Neural cell (in vitro differentiated cells): ENCODE results near the gene SLAMF6. TPM values are rescaled to one million over a fixed set of nuclear protein-coding genes. Genes with fewer than 3 reads are reported as not detected.

Experiments used
- H2AFZ ChIP-seq: fragments of 200-600, 300-800 bp; sonication (generic), shearing (Covaris generic); 2 replicates; pipeline ENCODE4 v1.6.0; 2014; ENCODE audit warnings: low read depth, mild to moderate bottlenecking, antibody characterized with exemption, low read length, moderate library complexity
- H3F3A ChIP-seq: fragments of 200-600 bp; shearing (Covaris generic); 2 replicates; pipeline ENCODE4 v1.6.1; 2016; ENCODE audit warnings: mild to moderate bottlenecking, moderate library complexity, mixed read lengths, antibody characterized with exemption, low read length; ENCODE audit not compliant: insufficient read depth, poor library complexity, severe bottlenecking
- H3K27ac ChIP-seq: fragments of 200-600, 300-800 bp; sonication (generic), shearing (Covaris generic); 2 replicates; pipeline ENCODE4 v1.5.1; 2014; ENCODE audit warnings: mild to moderate bottlenecking, low read length, moderate library complexity
- H3K27me3 ChIP-seq: fragments of 300-800, 200-600 bp; sonication (generic), shearing (Covaris generic); 2 replicates; pipeline ENCODE4 v1.6.0; 2014; ENCODE audit warnings: mild to moderate bottlenecking, low read depth, low read length, moderate library complexity; ENCODE audit not compliant: insufficient read depth
- H3K36me3 ChIP-seq: fragments of 300-800, 200-600 bp; sonication (generic), shearing (Covaris generic); 2 replicates; pipeline ENCODE4 v1.5.1; 2014; ENCODE audit warnings: mild to moderate bottlenecking, antibody characterized with exemption, low read length, moderate library complexity; ENCODE audit not compliant: insufficient read depth
- H3K4me2 ChIP-seq: fragments of 300-800, 200-600 bp; sonication (generic), shearing (Covaris generic); 2 replicates; pipeline ENCODE4 v1.6.0; 2014; ENCODE audit warnings: mild to moderate bottlenecking, low read length
- H3K4me3 ChIP-seq: fragments of 300-800, 200-600 bp; sonication (generic), shearing (Covaris generic); 2 replicates; pipeline ENCODE4 v1.5.1; 2014; ENCODE audit warnings: mild to moderate bottlenecking, low read length, moderate library complexity
- H3K79me2 ChIP-seq: fragments of 200-600 bp; shearing (Covaris generic); replicated peaks from 2 replicates; pipeline ENCODE4 v1.6.0; 2014; ENCODE audit warnings: mild to moderate bottlenecking, low read length, moderate library complexity; ENCODE audit not compliant: insufficient read depth
- H3K9ac ChIP-seq: fragments of 300-800, 200-600 bp; sonication (generic), shearing (Covaris generic); 2 replicates; pipeline ENCODE4 v1.6.1; 2016; ENCODE audit warnings: mild to moderate bottlenecking, low read length, mixed read lengths
- H3K9me2 ChIP-seq: fragments of 200-600 bp; shearing (Covaris generic); 2 replicates; pipeline ENCODE4 v1.6.1; 2016; ENCODE audit warnings: mild to moderate bottlenecking, low read length, mixed read lengths; ENCODE audit not compliant: insufficient read depth
- H3K9me3 ChIP-seq: fragments of 200-600, 300-800 bp; sonication (generic), shearing (Covaris generic); 2 replicates; pipeline ENCODE4 v1.6.1; 2016; ENCODE audit warnings: mild to moderate bottlenecking, mixed run types, low read length, moderate library complexity, mixed read lengths
- H4K20me1 ChIP-seq: fragments of 200-600 bp; shearing (Covaris generic); 2 replicates; pipeline ENCODE4 v1.6.1; 2016; ENCODE audit warnings: mild to moderate bottlenecking, mixed run types; ENCODE audit not compliant: insufficient read depth
- EP300 ChIP-seq: fragments of 450-650 bp; conservative IDR thresholded peaks from 2 replicates; pipeline ENCODE4 v1.6.1; 2014; ENCODE audit warnings: antibody characterized with exemption, mild to moderate bottlenecking, moderate library complexity; ENCODE audit not compliant: poor library complexity, severe bottlenecking
- EZH2 ChIP-seq: fragments of 200-600, 300-800 bp; shearing (Covaris generic), sonication (generic); IDR thresholded peaks from 2 replicates; pipeline ENCODE4 v1.6.1; 2014; ENCODE audit warnings: antibody characterized with exemption, low read length, borderline replicate concordance, mild to moderate bottlenecking; ENCODE audit not compliant: insufficient read depth, poor library complexity, severe bottlenecking
- MXI1 ChIP-seq: fragments of 450-650 bp; conservative IDR thresholded peaks from 2 replicates; pipeline ENCODE4 v1.6.1; 2014; ENCODE audit warnings: antibody characterized with exemption, mild to moderate bottlenecking; ENCODE audit not compliant: poor library complexity, severe bottlenecking
- POLR2AphosphoS5 ChIP-seq: IDR thresholded peaks from 2 replicates; pipeline ENCODE4 v1.6.1; 2012
- RAD21 ChIP-seq: fragments of 450-650 bp; conservative IDR thresholded peaks from 2 replicates; pipeline ENCODE4 v1.6.1; 2014; ENCODE audit warnings: antibody characterized with exemption, mild to moderate bottlenecking, moderate library complexity
- SMC3 ChIP-seq: fragments of 450-650 bp; conservative IDR thresholded peaks from 2 replicates; pipeline ENCODE4 v1.6.1; 2014; ENCODE audit warnings: antibody characterized with exemption, mild to moderate bottlenecking, moderate library complexity; ENCODE audit not compliant: poor library complexity
- TAF1 ChIP-seq: IDR thresholded peaks from 2 replicates; pipeline ENCODE4 v1.6.1; 2012; ENCODE audit warnings: low read depth
- polyA plus RNA-seq: library from polyadenylated mRNA; depleted of rRNA; stranded (reverse); fragments of >200 nt; gene quantifications from 2 replicates; pipeline ENCODE4 v1.2.3, GENCODE V29; 2014
- TF ChIP-seq, protein P1 (sequence below): IDR thresholded peaks from 2 replicates; pipeline ENCODE4 v1.6.1; 2012; ENCODE audit warnings: borderline replicate concordance
- TF ChIP-seq, protein P2 (sequence below): fragments of 450-650 bp; IDR thresholded peaks from 2 replicates; pipeline ENCODE4 v1.5.1; 2014; ENCODE audit warnings: antibody characterized with exemption, mild to moderate bottlenecking, moderate library complexity; ENCODE audit not compliant: poor library complexity, severe bottlenecking

SLAMF6 gene
- polyA plus RNA-seq, 1 donor from 2014 or later, result not detected

DNA sequence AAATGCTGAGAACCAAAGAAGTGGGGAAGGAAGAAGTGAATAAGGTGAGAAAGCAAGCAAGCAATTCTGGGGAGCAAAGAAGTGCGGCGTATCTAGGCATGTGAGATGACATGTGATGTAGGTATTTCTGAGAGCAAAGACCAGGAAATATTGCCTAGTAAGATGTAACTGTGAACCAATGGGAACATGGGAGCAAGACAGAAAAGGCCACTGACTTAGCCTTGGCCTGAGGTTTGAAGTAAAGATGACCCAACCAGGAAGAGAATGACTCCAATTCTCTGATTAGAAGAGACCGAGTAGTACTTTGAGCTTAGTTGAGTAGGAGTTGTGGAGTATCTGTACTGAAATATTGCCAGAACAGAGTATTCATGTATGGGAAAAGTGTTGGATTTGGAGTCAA lies 31.1 kb downstream of the SLAMF6 start:
- Histone ChIP-seq H3K36me3 (no peaks in the 10 kb centered on the region), H3K4me3 (no peak overlapping the region), H3K9me3 (no peaks in the 10 kb centered on the region), H3K27ac (no peak overlapping the region), H4K20me1 (no peaks in the 10 kb centered on the region), H2AFZ (no peak overlapping the region), H3K79me2 (no peaks in the 10 kb centered on the region), H3K27me3 (no peaks in the 10 kb centered on the region), H3F3A (no peaks in the 10 kb centered on the region), H3K4me2 (no peak overlapping the region), H3K9me2 (no peaks in the 10 kb centered on the region), H3K9ac (no peak overlapping the region)
- TF ChIP-seq MXI1, result no peak
- TF ChIP-seq EP300, result no peak
- TF ChIP-seq, protein P1, sequence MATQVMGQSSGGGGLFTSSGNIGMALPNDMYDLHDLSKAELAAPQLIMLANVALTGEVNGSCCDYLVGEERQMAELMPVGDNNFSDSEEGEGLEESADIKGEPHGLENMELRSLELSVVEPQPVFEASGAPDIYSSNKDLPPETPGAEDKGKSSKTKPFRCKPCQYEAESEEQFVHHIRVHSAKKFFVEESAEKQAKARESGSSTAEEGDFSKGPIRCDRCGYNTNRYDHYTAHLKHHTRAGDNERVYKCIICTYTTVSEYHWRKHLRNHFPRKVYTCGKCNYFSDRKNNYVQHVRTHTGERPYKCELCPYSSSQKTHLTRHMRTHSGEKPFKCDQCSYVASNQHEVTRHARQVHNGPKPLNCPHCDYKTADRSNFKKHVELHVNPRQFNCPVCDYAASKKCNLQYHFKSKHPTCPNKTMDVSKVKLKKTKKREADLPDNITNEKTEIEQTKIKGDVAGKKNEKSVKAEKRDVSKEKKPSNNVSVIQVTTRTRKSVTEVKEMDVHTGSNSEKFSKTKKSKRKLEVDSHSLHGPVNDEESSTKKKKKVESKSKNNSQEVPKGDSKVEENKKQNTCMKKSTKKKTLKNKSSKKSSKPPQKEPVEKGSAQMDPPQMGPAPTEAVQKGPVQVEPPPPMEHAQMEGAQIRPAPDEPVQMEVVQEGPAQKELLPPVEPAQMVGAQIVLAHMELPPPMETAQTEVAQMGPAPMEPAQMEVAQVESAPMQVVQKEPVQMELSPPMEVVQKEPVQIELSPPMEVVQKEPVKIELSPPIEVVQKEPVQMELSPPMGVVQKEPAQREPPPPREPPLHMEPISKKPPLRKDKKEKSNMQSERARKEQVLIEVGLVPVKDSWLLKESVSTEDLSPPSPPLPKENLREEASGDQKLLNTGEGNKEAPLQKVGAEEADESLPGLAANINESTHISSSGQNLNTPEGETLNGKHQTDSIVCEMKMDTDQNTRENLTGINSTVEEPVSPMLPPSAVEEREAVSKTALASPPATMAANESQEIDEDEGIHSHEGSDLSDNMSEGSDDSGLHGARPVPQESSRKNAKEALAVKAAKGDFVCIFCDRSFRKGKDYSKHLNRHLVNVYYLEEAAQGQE, result no peak
- TF ChIP-seq SMC3, result no peak
- TF ChIP-seq RAD21, result no peak
- TF ChIP-seq, protein P2, sequence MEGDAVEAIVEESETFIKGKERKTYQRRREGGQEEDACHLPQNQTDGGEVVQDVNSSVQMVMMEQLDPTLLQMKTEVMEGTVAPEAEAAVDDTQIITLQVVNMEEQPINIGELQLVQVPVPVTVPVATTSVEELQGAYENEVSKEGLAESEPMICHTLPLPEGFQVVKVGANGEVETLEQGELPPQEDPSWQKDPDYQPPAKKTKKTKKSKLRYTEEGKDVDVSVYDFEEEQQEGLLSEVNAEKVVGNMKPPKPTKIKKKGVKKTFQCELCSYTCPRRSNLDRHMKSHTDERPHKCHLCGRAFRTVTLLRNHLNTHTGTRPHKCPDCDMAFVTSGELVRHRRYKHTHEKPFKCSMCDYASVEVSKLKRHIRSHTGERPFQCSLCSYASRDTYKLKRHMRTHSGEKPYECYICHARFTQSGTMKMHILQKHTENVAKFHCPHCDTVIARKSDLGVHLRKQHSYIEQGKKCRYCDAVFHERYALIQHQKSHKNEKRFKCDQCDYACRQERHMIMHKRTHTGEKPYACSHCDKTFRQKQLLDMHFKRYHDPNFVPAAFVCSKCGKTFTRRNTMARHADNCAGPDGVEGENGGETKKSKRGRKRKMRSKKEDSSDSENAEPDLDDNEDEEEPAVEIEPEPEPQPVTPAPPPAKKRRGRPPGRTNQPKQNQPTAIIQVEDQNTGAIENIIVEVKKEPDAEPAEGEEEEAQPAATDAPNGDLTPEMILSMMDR, result no peak
- no peak for TF ChIP-seq TAF1
- no peak for TF ChIP-seq POLR2AphosphoS5
- TF ChIP-seq EZH2, result no peak

DNA sequence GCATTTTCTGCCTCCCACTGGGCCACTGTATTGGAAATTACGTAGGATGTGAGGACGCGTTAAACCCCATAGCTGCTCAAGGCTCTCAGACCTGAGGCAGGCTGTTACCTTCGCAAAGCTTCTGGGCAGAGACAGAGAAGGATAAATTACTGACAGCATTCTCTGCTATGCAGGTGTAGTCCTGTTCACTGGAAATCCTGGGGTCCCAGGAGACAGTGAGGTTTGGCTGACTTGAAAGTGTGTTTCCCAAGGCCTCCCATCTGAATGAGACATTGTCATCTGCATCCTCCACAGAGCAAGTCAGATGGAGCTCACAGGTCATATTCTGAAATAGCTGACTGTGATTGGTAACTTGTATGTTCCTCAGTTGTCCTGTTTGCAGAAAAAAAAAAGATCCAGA lies 32.0 kb downstream of the SLAMF6 start:
- H3K27me3 ChIP-seq, result no peaks in the 10 kb centered on the region
- no peak overlapping the region for H2AFZ ChIP-seq
- H3K9ac ChIP-seq, result no peak overlapping the region
- H3K9me2 ChIP-seq, result no peaks in the 10 kb centered on the region
- H3K36me3 ChIP-seq, result no peaks in the 10 kb centered on the region
- H3F3A ChIP-seq, result no peaks in the 10 kb centered on the region
- H3K27ac ChIP-seq, result no peak overlapping the region
- H4K20me1 ChIP-seq, result no peaks in the 10 kb centered on the region
- TF ChIP-seq, protein P1, result no peak
- no peak for TF ChIP-seq EZH2
- TF ChIP-seq POLR2AphosphoS5, result no peak
- TF ChIP-seq, protein P2, result no peak
- no peak for TF ChIP-seq TAF1
- no peak for TF ChIP-seq EP300
- TF ChIP-seq SMC3, result no peak
- TF ChIP-seq MXI1, result no peak
- TF ChIP-seq RAD21, result no peak
- H3K4me3 ChIP-seq, result no peak overlapping the region
- no peak overlapping the region for H3K4me2 ChIP-seq
- H3K79me2 ChIP-seq, result no peaks in the 10 kb centered on the region
- no peaks in the 10 kb centered on the region for H3K9me3 ChIP-seq
